HCEC 1CT (cell line): ENCODE results near the gene DENND6A.
"Not testable (repeated sequence)": the region's sequence is repeated elsewhere in the genome, so short reads cannot be mapped to it uniquely, and the experiment has no call there.

ENCODE experiments used
- DNase-seq: peaks from one replicate; pipeline ENCODE4 v3.0.0-alpha.2; 2017

The DENND6A gene

DNA sequence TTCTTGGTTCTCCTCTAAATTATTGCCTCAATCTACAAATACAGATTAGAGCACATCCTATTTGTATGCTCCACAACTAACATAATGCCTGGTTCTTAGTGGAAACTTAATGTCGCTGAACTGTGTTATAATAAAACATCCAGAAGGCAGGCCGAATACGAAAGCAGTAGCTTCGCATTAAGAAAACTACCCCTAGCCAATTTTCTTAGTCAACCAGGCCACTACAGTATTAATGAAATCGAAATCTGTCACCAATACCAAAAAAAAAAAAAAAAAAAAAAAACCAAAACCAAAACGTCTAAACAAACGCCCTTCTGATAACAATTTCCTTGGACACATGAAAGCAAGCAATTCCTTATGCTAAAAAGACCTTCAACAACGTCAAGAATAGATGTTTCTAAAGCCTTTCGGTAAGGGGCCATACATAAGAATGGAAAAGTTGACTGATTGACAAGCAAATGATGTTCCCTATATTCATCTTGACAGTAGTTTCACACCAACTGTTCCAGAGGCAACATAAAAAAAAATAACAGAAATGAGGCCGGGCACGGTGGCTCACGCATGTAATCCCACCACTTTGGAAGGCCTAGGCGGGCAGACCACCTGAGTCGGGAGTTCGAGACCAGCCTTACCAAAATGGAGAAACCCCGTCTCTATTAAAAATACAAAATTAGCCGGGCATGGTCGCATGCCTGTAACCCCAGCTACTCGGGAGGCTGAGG lies 1.3 kb downstream of the DENND6A start:
- DNase-seq, result no peak

DNA sequence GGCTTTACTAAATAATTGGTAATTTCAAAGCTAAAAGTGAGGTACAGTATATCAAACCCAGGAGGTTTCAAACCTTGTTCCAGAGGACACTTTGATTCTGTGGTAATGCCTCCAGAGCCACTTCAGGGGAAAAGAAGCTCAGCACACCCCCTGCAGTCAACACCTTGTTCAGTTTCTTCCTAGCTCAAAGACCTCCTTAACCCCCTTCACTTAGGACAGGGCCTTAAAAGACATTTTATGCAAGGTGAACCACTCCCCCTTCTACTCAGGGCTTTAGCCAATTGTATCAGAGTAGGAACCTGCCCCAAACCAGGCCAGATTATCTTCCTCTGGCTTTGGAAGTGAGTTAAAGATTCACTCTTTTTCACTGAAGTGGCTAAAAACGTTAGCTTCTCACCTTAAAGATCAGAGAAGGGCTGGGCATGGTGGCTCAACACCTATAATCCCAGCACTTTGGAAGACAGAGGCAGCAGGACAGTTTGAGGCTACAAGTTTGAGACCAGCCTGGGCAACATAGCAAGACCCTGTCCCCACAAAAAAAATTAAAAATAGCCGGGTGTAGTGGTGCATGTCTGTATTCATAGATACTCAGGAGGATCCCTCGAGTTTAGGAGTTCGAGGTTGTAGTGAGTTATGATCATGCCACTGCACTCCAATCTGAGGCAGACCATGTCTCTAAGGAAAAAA lies 3.4 kb downstream of the DENND6A start:
- no peak for DNase-seq

DNA sequence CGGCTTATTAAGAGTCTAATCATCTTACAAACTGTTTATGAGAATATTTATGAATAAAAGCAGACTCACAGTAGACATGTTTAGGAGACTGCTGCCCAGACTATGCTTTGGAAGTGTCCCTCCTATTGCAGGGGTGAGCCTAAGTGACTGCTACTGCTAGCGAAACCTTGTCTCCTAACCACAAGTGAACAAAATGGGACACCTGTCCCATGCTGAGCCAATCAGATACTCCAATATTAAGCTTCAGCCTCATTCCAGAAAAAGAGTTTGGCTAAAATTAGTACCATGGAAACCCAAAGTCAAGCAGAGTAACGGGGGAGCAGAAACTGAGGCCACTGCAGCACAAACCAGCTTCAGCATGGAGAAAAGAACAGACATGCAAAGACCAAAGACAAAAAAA lies 4.6 kb downstream of the DENND6A start:
- DNase-seq, result no peak

DNA sequence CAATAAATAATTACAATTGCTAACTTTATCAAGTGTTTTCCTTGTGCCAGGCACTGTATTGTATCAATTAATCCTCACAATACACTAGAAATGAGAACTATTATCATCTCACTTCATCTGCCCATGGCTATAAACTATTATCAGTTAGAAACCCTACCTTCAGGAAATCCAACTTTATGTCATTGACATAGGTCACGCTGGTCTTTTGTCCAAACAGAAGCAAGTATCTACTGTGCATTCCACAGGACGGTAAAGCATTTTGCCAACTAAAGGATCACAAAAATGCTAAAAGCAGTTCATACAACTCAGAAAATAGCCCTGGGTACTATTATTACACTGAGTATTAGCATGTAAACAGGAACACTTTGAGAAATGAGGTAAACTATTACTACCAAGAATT lies 9.6 kb downstream of the DENND6A start:
- DNase-seq, result no peak

DNA sequence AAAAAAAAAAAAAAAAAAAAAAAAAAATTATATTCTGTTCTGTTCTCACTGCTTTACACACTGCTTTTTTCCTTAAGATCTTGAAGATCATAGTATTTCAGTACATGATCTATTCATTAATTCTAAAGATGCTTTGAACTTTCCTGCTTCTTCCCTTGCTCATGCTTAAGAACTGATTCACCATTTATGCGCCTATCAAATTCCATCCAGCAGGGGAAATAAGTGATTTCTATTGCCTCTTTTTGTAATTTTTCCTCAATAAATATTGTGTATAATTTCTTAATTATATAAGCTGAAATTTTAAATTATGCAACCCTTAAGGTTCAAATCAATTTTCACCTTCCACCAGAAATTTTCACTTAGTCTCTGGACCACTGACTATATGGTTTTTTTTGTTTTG lies 10.6 kb downstream of the DENND6A start:
- peak; percentile 30 for DNase-seq

DNA sequence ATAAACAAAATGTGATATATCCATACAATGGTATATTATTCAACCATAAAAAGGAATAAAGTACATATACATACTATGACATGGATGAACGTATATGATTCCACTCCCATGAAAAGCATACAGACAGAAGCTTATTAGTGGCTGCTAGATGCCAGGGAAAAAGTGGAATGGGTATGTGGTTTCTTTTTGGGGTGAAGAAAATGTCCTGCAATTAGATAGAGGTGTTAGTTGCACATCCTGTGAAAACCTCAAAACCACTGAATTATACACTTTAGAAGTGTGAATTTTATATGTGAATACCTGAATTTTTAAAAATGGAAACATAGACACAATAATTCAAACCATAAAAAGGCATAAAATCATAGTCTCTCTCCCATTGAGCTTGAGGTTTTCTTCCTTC lies 11.2 kb downstream of the DENND6A start:
- no peak for DNase-seq

DNA sequence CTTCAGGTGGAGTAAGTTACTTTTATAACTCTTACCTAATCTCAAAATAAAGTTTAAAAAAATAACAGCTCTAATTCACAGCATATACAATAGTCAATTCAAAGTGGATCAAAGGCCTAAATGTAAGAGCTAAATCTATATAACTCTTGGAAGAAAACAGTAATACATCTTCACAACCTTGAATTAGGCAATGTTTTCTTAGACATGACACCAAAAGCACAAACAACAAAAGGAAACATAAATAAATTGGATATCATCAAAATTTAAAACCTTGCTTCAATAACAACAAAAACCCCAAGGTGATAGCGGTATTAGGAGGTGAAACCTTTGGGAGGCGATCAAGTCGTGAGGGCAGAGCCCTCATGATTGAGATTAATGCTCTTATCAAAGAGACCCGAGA lies 12.8 kb downstream of the DENND6A start:
- DNase-seq, result no peak

DNA sequence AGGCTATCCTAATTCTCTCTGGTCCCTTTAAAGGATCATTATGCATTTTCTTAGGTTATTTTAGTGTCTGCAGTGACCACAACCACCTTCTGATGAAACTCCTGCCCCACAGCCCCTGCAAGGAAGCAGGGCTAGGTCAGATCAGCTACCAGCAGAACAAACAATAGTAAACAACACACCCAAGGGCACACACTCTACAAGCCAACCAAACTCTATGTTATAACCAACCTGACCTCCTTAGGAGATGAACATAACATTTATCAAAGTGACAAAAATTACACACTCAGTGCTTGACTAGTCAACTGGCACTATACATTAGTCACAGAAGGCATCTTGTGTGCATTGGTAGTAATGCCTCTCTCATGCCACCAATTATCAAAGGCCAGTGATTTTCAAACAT lies 17.3 kb downstream of the DENND6A start:
- DNase-seq, result no peak

DNA sequence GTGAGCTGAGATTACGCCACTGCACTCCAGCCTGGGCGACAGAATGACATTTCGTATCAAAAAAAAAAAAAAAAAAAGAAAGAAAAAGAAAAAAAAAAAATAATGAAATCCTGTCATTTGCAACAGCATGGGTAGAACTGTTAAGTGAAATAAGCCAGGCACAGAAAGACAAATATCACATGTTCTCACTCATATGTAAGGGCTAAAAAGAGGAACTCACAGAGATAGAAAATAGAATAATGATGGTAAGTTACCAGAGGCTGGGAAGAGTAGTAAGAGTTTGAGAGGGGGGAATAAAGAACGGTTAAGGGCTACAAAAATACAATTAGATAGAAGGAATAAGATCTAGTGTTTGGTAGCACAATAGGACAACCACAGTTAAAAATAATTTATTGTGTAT lies 19.7 kb downstream of the DENND6A start:
- DNase-seq, result no peak

DNA sequence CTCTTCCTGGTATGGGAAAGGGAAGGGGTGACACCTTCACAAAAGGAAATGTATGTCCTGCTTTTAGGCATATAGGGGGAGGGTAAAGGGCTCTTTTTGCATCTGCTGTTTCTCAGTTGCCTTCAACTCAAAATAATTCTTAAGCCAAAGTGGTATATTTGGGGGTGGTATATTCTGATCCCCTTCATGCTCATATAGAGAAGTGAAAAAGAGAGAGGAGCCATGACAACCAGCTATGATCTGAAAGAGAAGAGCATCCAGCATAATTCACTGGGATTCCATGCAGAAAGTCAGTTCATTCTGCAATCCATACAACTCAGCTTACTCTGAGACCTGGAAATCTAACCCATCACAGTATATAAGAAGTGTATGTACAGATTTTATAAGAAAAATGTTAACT lies 22.3 kb downstream of the DENND6A start:
- DNase-seq, result no peak

DNA sequence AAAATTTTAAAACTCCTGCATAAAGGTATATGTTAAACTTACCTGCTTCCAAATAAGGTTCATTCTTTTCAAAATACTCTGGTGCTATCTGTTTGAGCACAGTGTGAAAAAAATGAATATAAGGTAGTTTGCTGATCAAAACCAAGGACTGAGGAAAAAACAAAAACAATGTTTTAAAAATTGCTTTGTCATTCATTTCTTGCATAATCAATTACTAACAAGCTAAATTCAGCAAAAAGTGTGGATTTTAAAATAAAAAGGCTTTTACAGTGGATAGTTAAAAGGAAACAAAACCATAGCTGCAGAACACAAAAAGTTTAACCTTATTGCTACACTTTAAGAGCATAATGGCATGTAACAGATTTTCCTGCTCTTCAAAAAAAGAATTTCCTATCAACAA lies 31.5 kb downstream of the DENND6A start:
- no peak for DNase-seq

DNA sequence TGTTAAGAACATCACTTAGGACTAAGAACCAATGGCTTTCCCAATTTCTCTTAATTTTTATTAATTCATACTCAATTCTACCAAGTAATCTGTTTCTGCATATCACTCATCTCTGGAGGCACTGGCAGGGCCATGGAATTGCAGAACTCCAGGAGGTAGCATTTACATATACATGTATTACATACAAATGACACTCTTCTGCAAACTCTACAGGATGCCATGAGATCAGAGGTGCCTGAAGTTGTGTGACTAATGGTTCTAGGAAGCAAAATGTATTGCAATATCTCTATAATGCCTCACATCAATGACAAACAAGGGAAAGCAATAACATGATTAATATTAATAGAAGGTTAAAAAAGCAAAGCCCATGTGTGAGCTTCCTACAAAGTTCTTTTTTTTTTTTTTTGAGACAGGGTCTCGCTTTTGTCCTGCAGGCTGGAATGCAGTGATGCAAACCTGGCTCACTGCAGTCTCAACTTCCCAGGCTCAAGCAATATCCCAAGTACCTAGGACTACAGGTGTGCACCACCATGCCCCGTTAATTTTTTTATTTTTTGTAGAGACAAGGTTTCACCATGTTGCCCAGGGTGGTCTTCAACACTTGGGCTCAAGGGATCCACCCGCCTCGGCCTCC lies 33.0 kb downstream of the DENND6A start:
- DNase-seq, result peak; percentile 18

DNA sequence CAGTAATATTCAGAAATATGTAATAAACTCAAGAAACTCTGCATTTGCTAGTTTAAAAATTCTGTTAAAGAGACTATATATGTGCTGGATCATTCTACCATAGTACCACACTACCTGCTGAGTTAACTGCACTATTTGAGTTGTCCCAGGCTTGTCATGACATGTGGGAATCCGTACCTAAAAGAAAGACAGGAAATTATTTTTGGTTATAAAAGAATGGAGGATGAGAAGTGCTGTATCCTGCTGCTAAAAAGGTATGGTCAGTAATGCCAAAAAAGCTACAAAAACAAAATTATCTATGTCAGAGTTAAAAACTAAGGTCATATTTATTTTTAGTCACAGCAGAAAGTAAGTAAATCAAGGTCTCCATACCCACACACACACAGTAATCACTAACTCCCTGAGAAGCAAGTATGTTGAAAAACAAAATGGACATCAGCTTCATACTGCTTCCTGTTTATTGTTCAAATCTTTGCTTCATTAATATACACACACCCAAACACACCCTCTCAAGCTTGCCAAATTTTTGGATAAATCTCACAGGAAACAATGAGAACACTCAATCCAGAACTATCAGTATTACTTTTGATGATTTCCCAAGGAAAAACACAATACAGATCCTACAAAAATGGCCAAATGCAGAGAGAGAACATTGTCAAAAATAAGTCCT lies 33.7 kb downstream of the DENND6A start:
- DNase-seq, result no peak

DNA sequence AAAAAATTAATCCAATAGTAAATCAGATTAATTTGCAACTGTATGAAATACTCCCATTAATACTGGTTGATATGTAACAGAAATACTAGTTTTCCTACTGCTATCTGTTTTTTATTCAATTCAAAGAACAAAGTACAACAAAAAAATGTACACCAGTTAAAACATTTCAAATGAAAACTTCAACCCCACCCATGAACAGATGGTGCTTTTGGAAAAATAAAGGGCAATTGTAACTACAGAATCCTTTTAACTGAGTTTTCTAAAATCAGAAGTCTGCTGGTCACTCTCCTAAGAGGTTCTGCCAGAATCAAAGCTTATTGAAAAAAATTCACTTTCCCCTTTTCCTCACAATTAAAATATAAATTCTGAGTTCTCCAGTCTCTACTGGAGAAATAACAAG lies 34.3 kb downstream of the DENND6A start:
- no peak for DNase-seq

DNA sequence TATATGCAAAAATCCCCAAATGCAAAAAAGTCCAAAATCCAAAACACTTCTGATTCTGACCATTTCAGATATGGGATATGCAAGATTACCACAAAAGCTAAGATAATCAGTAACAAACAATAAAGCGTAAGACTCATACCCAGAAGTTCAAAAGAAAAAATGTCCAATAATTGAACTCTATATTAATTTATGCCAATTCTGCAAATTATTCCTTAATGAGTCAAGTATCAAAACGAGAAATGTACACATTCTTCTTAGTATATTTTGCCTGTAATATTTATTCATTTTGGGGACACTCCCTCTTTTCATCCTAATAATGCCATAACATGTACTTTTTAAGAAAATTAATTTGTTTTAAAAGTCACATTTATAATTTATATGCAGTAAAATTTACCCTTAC lies 37.1 kb downstream of the DENND6A start:
- DNase-seq, result no peak

DNA sequence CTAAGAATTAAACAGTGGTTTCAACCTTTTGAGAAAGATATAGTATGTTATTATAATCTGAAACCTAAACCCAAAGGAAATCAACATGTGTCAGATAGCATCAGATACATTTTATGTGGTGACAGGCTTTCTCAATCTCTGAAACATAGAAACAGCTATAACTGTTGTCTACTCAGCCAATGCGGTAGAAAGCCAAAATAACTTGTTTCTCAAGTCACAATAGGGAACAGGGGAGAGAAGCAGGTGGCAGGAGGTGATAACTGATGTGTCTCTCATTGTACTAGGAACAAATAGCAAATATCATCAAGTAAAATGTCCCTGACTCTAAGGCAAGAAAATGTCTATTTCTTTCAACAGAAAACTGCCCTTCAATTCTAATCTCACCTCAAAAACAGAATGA lies 38.6 kb downstream of the DENND6A start:
- DNase-seq, result no peak

DNA sequence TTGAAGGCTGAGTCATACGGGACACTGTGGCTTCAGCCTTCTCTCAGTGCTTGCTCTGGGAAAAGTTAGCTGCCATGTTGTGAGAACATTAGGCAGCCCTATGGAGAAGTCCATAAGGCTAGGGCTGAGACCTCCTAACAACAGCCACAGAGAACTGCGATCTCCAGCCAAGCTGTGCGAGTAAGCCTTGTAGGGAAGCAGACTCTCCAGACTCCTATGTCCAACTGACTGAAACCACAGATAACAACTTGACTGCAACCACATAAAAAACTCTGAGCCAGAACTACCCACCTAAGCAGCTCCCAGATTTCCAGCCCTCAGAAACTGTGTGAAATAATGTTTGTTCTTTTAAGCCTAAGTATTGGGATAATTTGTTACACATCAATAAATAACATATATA lies 40.7 kb downstream of the DENND6A start:
- DNase-seq, result no peak

DNA sequence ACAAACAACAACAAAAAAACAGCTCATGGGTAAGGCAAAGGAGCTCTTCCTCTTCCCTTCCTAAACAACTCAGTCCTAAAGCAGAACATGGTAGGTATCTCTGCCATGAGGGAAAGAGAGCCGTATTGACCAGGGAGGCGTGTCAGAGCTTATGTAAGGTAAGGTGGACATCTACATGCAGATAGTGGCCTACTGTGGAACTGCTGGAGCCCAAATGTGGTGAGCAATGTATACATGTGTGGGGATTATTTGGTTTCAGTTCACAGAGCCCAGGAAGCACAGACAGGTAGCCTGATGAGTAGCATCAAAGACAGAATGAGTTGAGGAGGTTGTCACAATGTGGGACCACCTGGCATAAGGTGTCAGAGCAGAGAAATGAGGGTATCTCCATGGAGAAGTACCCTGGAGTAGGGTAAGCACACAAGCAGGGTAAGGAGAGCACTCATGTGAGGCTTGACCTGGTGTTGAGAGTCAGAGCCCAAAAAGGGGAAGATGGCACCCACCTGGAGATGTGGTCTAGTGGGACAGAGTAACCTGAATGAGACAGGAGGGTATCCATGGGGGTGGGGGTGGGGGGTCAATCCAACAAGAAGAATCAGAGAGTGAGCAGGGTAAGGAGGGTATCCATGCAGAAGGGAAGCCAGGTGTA lies 45.5 kb downstream of the DENND6A start:
- DNase-seq, result no peak

DNA sequence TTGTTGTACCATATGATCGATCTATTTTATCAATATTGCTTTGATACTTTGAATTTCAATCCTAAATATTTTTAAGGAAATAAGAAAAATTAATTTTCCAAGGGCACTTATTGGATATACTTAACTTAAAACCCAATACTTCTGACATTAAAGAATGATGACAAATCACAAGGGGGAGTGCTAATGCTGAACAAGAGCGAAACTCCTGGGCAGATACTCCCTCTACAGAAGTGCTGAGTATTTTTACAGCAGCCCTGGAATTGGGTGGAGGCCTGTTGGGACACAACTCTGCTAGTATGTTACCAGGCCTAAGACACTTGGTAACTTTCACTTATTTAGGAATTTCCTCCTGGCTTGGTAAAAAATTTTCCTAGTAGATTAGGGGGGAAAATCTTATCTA lies 46.2 kb downstream of the DENND6A start:
- peak; percentile 2 for DNase-seq

DNA sequence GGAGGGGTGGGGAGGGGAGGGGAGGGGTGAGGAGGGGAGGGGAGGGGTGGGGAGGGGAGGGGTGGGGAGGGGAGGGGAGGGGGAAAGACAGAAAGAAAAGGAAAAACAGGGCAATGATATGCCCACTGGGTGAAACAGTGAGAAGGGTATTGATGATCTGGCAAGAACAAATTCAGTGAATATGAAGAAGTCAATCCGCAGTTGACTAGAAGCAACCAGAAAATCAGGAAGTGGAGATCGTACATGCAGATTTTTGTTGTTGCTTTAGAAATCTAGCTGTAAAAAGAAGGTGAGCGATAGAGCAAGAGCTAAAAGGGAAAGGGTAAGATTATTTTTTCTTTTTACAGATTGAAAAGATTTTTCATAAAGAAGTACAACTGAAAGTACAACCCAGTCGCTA lies 48.1 kb downstream of the DENND6A start:
- DNase-seq, result no peak

DNA sequence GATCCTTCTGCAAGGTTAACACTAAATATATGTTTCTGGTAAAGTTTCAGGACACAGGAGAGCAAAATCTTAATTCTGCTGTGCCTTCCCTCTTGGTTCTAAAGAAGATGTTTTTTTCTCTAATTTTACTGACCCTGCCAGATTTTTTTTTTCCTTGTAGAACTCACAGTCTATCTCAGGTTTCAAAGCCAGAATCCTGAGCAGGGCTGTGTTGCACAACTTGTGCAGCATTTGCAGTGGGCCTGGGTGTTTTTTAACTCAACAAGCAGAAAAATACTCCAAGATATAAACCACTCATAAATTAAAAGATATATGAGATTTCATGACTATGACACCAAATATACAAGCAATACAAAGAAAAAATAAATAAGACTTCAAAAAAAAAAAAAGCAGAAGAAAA lies 55.5 kb downstream of the DENND6A start:
- no peak for DNase-seq

DNA sequence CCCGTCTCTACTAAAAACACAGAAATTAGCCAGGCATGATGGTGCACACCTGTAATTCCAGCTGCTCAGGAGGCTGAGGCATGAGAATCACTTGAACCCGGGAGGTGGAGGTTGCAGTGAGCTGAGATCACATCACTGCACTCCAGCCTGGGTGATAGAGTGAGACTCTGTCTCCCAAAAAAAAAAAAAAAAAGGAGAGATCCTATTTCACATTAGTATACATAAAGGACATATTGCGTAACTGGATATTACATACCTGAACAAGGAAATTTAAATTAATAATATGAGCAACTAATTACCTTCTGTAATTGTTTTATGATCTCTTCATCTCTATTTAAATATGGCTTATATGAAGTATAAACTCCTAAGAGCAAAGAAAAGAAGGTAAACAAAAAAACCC lies 58.6 kb downstream of the DENND6A start:
- not testable (repeated sequence) for DNase-seq

DNA sequence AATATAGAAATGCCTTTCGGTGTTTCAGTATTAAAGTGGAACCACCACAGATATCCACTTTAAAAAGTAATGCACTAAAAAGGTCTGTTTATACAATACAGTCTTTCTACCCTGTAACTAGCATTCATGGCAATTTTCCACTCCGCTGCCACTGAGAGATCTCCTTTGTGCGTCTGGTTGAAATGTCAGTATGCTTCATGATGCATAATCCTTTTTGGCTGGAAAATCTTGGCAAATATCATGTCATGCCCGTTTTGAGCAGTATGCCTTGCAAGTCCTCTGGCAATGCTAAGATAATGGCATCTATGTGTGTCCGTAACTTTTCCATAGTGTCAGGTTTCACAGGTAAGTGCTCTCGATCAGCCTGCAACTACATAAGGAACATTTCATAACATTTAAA lies 64.9 kb downstream of the DENND6A start:
- no peak for DNase-seq
